ENCODE data around the gene CALM3. TPM values are rescaled to one million over a fixed set of nuclear protein-coding genes. Genes with fewer than 3 reads are reported as not detected.

Gene CALM3
- total RNA-seq, 1 donor from 2014 or later, result 373 TPM

DNA sequence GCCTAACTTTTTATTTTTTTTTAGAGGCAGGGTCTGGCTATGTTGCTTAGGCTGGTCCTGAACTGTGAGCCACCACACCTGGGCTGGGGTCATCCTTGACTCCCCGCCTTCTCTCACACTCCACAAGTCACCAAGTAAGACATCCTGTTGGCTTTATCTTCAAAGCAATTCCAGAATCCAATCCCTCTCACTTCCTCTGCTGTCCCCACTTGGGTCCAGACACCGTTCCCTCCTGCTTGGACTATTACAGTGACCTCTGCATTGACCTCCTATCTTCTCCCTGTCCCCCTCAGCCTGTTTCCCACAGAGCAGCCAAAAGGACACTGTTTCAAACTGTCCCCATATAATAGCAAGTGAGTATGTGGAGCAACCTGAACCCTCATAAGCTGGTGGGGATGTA is 39.5 kb downstream of the CALM3 start:
- Mint-ChIP-seq H3K27me3 (ENCODE audit: insufficient read depth, low read depth) (peaks cover 23% of the 10 kb centered on the region), H3K4me1 (peaks cover 8% of the 10 kb centered on the region), H3K4me3 (no peak overlapping the region), H3K36me3 (no peaks in the 10 kb centered on the region), H3K9me3 (peaks cover 3% of the 10 kb centered on the region), H3K27ac (no peak overlapping the region)
- TF ChIP-seq CTCF (IDR thresholded peaks at IDR 0.05) (no peak), EZH2phosphoT487 (IDR thresholded peaks at IDR 0.05) (no peak), EZH2 (IDR thresholded peaks at IDR 0.05) (no peak)
- Histone ChIP-seq H3K4me3 (no peak overlapping the region), H3K4me2 (no peak overlapping the region), H3K9ac (no peak overlapping the region), H3K4me1 (peaks cover 8% of the 10 kb centered on the region), H2AFZ (replicated peaks) (no peak overlapping the region), H3K9me3 (ENCODE audit: low read depth) (no peaks in the 10 kb centered on the region), H4K20me1 (ENCODE audit: low read depth) (no peaks in the 10 kb centered on the region), H3F3A (ENCODE audit: low read depth) (peaks cover 20% of the 10 kb centered on the region), H3K27ac (no peak overlapping the region), H3K79me2 (ENCODE audit: low read depth) (no peaks in the 10 kb centered on the region), H3K36me3 (no peaks in the 10 kb centered on the region), H3K27me3 (peaks cover 91% of the 10 kb centered on the region)
- no peak for DNase-seq (ENCODE audit: low spot score)

- Mint-ChIP-seq H3K4me3 (no peak overlapping the region), H3K4me1 (peaks cover 11% of the 10 kb centered on the region), H3K27me3 (ENCODE audit: insufficient read depth, low read depth) (peaks cover 38% of the 10 kb centered on the region), H3K9me3 (peaks cover 18% of the 10 kb centered on the region), H3K27ac (no peak overlapping the region), H3K36me3 (peaks cover 10% of the 10 kb centered on the region)
- Histone ChIP-seq H4K20me1 (ENCODE audit: low read depth) (no peaks in the 10 kb centered on the region), H2AFZ (replicated peaks) (no peak overlapping the region), H3K9me3 (ENCODE audit: low read depth) (no peaks in the 10 kb centered on the region), H3F3A (ENCODE audit: low read depth) (peaks cover 4% of the 10 kb centered on the region), H3K4me1 (no peaks in the 10 kb centered on the region), H3K9ac (no peak overlapping the region), H3K4me2 (no peak overlapping the region), H3K79me2 (ENCODE audit: low read depth) (no peaks in the 10 kb centered on the region), H3K4me3 (no peak overlapping the region), H3K36me3 (no peaks in the 10 kb centered on the region), H3K27ac (no peak overlapping the region), H3K27me3 (peaks cover 98% of the 10 kb centered on the region)
- no peak for TF ChIP-seq CTCF (IDR thresholded peaks at IDR 0.05)
- TF ChIP-seq EZH2 (IDR thresholded peaks at IDR 0.05), result no peak
- no peak for TF ChIP-seq EZH2phosphoT487 (IDR thresholded peaks at IDR 0.05)
- DNase-seq (ENCODE audit: low spot score), result no peak
Measured at GRCh38 chr19:46644720-46645119, 43.6 kb downstream of the CALM3 start.

GRCh38 chr19:46646402-46646801 is 45.3 kb downstream of the CALM3 start:
- TF ChIP-seq EZH2phosphoT487 (IDR thresholded peaks at IDR 0.05) (no peak), EZH2 (IDR thresholded peaks at IDR 0.05) (no peak), CTCF (IDR thresholded peaks at IDR 0.05) (no peak)
- H3K27ac Mint-ChIP-seq, result no peak overlapping the region

More at GRCh38 chr19:46646402-46646801, 45.3 kb downstream of the CALM3 start:
- H3K4me2 ChIP-seq, result no peak overlapping the region
- H3K27me3 ChIP-seq, result peaks cover 98% of the 10 kb centered on the region
- Mint-ChIP-seq H3K4me3 (no peak overlapping the region), H3K9me3 (peaks cover 25% of the 10 kb centered on the region), H3K4me1 (peaks cover 12% of the 10 kb centered on the region), H3K36me3 (peaks cover 14% of the 10 kb centered on the region), H3K27me3 (ENCODE audit: insufficient read depth, low read depth) (peaks cover 41% of the 10 kb centered on the region)
- no peaks in the 10 kb centered on the region for H3K79me2 ChIP-seq (ENCODE audit: low read depth)
- no peaks in the 10 kb centered on the region for H3K36me3 ChIP-seq
- H3K9ac ChIP-seq, result no peak overlapping the region
- no peak overlapping the region for H3K27ac ChIP-seq
- no peaks in the 10 kb centered on the region for H4K20me1 ChIP-seq (ENCODE audit: low read depth)
- H2AFZ ChIP-seq (replicated peaks), result no peak overlapping the region
- no peaks in the 10 kb centered on the region for H3K9me3 ChIP-seq (ENCODE audit: low read depth)
- no peaks in the 10 kb centered on the region for H3F3A ChIP-seq (ENCODE audit: low read depth)
- no peaks in the 10 kb centered on the region for H3K4me1 ChIP-seq
- DNase-seq (ENCODE audit: low spot score), result no peak
- H3K4me3 ChIP-seq, result no peak overlapping the region
